KBM-7 (cell line): ENCODE results near the gene RNF213.
"Not testable (repeated sequence)": the region's sequence is repeated elsewhere in the genome, so short reads cannot be mapped to it uniquely, and the experiment has no call there.

Experiments
- DNase-seq: peaks from one replicate; pipeline ENCODE4 v3.0.0-alpha.2; 2015
- in situ Hi-C: fragments of 300-500 bp; cut with MboI; formaldehyde crosslinking; loops from 2 replicates; pipeline ENCODE4 v1.14.3; 2020; ENCODE audit warnings: low sequenced_read_pairs, low pct_unique_long_range_greater_than_20kb, mixed read lengths

The RNF213 gene

DNA sequence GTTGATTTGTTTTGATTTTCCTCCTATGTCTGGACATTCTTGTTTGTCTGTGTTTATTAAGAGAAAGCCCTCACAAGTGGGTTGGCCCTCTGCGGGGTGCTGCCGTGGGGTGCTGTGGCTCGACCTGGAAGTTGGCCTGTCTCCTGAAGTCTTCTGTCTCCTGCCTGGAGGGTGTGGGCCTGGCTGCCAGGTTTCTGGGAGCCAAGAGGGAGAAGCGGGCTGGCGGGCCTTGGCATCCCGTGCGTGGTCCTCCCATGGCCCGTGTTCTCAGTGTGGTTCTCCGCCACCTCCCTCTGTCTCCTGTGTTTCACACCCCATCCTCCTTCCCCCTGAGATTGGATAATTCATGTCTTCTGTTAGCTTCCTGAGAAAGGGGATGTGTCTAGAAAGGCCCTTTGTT is 69.6 kb downstream of the RNF213 start:
- in situ Hi-C loops = no loop called here
- no peak for DNase-seq

- in situ Hi-C loops, DNase-seq: not testable (repeated sequence)
Measured at GRCh38 chr17:80330938-80331337, 70.3 kb downstream of the RNF213 start.

- in situ Hi-C loops = no loop called here
- DNase-seq = no peak
Measured at GRCh38 chr17:80331820-80332219, 71.2 kb downstream of the RNF213 start.

GRCh38 chr17:80337195-80337895 is 76.7 kb downstream of the RNF213 start:
- in situ Hi-C loops = no loop called here
- DNase-seq = no peak

GRCh38 chr17:80339118-80339517 is 78.5 kb downstream of the RNF213 start:
- in situ Hi-C loops = no loop called here
- no peak for DNase-seq

DNA sequence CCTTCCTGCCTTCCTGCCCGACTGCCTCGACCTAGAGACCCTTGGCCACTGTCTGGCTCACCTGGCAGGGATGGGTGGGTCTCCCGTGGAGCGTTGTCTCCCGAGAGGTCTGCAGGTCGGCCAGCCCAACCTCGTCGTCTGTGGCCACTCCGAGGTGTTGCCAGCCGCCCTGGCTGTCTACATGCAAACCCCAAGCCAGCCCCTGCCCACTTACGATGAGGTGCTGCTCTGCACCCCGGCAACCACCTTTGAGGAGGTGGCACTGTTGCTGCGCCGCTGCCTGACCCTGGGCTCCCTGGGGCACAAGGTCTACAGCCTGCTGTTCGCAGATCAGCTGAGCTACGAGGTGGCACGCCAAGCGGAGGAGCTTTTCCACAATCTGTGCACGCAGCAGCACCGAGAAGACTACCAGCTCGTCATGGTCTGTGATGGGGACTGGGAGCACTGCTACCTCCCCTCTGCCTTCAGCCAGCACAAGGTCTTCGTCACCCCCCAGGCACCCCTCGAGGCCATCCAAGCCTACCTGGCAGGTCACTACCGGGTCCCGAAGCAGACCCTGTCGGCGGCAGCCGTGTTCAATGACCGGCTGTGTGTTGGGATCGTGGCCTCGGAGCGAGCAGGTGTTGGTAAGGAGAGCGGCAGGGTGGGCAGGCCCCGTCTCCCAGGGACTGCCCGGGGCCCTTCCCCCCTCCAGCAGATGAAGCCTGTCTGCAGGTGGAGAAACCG is 79.2 kb downstream of the RNF213 start:
- in situ Hi-C loops = no loop called here
- DNase-seq = no peak

DNA sequence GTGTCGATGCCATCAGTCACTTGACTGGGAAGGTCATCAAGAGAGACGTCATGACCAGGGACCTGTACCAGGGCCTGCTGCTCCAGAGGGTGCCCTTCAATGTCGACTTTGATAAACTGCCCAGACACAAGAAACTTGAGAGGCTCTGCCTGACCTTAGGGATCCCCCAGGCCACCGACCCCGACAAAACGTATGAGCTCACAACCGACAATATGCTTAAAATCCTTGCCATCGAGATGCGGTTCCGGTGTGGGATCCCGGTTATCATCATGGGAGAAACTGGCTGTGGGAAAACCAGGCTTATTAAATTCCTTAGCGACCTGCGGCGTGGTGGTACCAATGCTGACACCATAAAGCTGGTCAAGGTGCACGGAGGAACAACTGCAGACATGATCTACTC is 84.7 kb downstream of the RNF213 start:
- no peak for DNase-seq
- in situ Hi-C loops = no loop called here

DNA sequence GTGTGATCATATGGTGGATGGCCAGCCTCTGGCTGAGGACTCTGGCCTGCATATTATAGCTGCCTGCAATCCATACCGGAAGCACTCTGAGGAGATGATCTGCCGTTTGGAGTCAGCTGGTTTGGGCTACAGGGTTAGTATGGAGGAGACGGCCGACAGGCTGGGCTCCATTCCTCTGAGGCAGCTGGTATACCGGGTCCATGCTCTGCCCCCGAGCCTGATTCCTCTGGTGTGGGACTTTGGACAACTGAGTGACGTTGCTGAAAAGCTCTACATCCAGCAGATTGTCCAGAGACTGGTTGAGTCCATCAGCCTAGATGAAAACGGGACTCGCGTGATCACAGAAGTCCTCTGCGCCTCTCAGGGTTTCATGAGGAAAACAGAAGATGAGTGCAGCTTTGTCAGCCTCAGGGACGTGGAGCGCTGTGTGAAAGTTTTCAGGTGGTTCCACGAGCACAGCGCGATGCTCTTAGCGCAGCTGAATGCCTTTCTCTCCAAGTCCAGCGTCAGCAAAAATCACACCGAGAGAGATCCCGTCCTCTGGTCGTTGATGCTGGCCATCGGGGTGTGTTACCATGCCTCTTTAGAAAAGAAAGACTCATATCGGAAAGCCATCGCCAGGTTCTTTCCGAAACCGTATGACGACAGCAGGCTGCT is 85.3 kb downstream of the RNF213 start:
- in situ Hi-C loops = no loop called here

DNA sequence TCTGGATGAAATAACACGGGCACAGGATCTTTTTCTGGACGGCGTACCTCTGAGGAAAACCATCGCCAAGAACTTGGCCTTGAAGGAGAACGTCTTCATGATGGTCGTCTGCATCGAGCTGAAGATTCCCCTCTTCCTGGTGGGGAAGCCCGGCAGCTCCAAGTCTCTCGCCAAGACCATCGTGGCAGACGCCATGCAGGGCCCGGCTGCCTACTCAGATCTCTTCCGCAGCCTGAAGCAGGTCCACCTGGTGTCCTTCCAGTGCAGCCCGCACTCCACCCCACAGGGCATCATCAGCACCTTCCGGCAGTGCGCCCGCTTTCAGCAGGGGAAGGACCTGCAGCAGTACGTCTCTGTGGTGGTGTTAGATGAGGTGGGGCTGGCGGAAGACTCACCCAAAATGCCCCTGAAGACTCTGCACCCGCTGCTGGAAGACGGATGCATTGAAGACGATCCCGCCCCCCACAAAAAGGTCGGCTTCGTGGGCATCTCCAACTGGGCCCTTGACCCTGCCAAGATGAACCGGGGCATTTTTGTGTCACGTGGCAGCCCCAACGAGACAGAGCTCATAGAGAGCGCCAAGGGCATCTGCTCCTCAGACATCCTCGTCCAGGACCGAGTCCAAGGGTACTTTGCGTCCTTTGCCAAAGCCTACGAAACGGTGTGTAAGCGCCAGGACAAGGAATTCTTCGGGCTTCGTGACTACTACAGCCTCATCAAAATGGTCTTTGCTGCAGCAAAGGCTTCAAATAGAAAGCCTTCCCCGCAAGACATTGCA is 86.0 kb downstream of the RNF213 start:
- no peak for DNase-seq
- in situ Hi-C loops = no loop called here

More for the DNA sequence above, 85.3 kb downstream of the RNF213 start:
- no peak for DNase-seq

DNA sequence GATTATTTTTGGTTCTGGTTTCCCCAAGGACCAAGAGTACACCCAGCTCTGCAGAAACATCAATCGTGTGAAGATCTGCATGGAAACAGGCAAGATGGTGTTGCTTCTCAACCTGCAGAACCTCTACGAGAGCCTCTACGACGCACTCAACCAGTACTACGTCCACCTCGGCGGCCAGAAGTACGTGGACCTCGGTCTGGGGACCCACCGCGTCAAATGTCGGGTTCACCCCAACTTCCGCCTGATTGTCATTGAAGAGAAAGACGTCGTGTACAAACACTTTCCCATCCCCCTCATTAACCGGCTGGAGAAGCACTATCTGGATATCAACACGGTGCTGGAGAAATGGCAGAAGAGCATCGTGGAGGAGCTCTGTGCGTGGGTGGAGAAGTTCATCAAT is 86.9 kb downstream of the RNF213 start:
- in situ Hi-C loops = no loop called here
- no peak for DNase-seq

DNA sequence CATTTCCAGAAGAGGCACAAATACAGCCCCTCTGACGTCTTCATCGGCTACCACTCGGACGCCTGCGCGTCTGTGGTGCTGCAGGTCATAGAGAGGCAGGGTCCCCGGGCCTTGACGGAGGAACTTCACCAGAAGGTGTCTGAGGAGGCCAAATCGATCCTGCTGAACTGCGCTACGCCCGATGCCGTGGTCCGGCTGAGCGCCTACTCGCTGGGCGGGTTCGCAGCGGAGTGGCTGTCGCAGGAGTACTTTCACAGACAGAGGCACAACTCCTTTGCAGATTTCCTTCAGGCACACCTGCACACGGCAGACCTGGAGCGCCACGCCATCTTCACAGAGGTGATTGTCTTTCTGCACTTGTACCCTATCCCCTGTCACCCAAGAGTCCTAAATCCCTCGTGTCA is 87.3 kb downstream of the RNF213 start:
- no peak for DNase-seq
- in situ Hi-C loops = no loop called here

DNA sequence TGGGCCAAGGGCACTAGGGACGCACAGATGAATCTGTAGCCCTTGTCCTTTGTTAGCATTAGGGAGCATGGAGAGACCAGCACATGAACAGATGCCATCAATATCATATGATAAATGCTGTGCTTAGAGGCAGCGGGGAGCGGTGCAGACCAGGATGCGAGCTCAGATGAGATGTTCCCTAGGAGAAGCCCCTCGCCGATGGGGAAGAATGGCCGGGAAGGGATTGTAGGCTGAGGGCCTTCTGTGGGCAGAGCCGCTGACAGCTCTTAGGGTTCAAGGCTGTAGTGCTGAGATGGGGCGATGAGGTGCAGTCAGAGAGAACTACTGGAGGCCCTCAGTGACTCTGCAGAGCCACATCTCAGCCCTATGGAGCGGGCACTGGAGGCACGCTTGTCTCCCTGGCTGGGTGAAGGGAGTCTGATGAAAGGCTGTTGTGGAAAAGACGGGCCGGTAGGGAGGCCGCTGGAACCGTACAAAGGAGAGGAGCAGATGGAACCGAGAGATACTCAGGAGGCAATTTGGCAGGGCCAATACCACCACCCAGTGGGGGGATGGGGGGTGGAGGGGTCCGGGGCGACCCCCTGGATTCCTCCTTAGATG is 88.0 kb downstream of the RNF213 start:
- DNase-seq = no peak
- in situ Hi-C loops = no loop called here

DNA sequence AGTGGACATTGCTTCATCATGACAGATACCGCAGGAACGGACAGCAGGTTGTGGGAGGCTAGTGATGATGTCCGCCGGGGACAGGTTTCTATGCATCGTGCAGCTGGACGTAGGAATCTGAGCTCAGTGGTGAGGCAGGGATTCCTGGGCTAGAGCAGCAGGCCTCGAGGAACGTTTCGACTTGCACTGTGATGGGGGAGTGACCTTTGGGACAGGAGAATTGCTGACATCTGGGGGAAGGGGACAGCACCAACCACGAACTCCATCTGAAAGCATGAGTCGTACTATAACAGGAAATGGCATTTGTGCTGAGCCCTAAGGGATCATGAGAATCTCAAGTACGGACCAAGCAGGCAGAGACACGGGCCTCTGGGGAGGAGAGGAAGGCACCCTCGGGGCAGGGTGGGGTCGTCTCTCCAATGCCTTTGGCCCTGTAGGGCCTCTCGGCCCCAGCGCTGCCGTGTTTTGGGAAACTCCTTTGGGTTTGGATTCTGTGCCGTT is 88.5 kb downstream of the RNF213 start:
- in situ Hi-C loops = no loop called here
- DNase-seq = peak; percentile 5

- DNase-seq = no peak
- in situ Hi-C loops = no loop called here
Measured at GRCh38 chr17:80349751-80350150, 89.1 kb downstream of the RNF213 start.

GRCh38 chr17:80352216-80352895 is 91.7 kb downstream of the RNF213 start:
- in situ Hi-C loops = no loop called here
- DNase-seq = no peak

- in situ Hi-C loops = no loop called here
- DNase-seq = no peak
Measured at GRCh38 chr17:80352991-80353665, 92.5 kb downstream of the RNF213 start.

DNA sequence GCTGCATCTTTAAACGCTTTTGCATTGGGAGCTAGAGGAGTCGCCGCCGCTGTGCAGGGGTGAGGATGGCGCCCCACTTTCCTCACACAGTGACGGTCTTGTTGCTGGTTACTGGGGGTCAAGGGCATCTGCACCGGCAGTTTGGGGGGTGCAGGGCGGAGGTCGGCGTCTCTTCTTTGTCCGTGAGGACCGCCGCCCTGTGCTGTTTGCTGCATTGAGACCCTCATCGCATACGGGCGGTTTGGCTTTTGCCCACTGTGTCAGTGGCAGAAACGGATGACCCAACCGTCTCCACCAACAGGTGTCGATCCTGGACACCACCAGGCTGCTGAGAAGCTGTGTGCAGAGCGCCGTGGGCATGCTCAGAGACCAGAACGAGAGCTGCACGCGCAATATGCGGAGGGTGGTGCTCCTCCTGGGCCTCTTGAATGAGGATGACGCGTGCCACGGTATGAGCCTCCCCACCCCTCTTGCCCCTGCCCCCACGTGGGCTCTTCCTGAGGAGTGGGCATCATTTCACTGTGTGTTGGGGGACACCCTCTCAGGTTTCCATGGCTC is 93.1 kb downstream of the RNF213 start:
- DNase-seq = no peak
- in situ Hi-C loops = no loop called here

DNA sequence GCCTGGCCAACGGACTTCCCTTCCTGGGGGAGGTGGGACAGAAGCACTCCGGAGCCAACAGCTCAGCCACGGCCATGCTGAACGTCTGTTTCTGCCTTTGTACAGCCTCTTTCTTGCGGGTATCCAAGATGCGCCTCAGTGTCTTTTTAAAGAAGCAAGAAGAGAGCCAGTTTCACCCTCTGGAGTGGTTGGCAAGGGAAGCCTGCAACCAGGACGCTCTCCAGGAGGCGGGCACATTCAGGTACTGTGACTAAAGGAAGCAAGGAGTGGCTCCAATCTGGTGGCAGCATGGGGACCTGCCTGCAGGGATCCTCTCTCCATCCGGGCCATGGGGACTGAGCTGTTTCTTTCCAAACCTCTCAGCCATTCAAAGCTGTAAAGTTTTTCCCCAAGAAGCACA is 93.7 kb downstream of the RNF213 start:
- DNase-seq = no peak
- in situ Hi-C loops = no loop called here
